ENCODE results near the gene TLN1.

The TLN1 gene

DNA sequence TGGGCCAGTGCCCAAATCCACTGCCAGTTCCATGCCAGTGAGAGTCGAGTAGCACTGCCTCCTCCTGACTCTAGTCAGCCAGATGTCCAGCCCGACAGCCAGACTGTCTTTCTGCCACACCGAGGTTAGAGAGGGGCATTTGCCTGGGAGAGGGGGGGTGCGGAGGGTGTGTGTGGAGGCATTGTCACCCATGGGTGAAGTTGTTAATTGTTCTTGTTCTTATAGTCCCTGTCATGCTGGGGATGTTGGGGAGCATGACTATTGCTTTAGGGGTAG, 18.2 kb upstream of the TLN1 start:
- no peak for DNase-seq (ENCODE audit: low read depth)

DNA sequence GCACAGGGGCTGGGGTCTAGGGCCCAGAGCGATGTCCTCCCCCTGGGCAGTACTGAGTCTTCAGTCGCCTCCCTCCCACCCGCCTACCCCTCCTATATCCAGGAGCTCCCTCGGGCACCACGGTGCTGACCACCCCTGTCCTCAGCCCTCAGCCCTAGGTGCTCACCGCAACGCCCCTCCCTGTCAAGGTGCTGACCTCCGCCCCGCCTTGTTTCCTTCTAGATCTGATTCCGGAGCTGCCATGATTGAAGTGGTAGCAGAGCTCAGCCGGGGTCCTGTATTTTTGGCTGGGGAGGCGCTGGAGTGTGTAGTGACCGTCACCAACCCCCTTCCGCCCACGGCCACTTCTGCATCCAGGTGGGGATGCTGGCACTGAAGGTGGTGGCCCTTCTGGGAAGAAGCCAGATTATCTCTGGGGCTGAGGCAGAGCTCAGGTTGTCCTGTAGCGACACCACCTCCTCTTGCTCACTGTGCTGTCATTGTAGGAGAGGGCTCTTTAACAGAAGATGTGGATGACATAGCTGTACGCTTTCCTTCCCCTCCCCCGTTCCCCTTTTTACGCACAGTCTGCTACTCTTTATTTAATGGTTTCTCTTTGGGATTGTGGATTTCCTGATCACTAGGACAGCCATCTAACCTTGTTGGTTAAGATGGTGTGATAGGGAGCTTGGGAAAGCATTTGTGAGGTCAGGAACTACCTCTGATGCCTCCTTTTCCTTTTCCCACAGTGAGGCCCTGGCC, 17.7 kb upstream of the TLN1 start:
- peak; percentile 22 for DNase-seq (ENCODE audit: low read depth)

DNA sequence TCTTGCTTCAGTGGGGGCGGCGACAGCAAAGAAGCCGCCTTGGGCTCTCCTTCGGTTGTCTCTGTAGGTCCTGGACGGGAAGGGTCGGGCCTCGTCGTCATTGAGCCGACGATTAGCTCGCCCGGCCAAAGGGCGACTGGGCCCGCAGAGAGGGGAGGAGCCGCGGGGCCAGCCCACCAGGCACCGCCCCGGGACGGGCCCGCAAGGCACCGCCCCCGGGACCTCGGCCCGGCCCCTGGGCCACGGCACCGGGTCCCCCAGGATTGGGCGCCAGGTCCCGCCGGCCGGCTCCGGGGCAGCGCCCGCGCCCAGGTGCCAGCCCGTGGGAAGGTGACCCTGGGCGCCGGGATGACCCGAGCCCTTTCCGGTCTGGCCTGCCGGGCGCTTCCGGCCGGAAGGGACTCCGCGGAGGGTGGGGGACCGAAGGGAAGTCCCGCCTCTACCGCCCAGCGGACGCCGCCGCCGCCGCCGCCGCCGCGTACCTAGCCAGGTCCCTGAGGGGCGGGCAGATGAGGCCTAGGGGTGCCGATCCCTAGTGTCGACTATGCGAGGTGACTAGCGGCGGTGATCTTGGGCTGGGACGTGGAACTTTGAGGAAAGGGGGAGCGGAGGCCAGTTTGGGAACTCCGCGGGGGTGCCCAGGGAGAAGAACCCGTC, 17.0 kb upstream of the TLN1 start, which contains the start of the genes GBA2 and RGP1:
Gene GBA2, minus strand, starts transcription at position 371 of the 657 bp plus-strand sequence. CDS start 524 bp downstream, outside the sequence.
Gene RGP1, plus strand, starts transcription at position 430 of the 657 bp plus-strand sequence. CDS start 469 bp downstream, outside the sequence.
- peak; percentile 72 for DNase-seq (ENCODE audit: low read depth)

DNA sequence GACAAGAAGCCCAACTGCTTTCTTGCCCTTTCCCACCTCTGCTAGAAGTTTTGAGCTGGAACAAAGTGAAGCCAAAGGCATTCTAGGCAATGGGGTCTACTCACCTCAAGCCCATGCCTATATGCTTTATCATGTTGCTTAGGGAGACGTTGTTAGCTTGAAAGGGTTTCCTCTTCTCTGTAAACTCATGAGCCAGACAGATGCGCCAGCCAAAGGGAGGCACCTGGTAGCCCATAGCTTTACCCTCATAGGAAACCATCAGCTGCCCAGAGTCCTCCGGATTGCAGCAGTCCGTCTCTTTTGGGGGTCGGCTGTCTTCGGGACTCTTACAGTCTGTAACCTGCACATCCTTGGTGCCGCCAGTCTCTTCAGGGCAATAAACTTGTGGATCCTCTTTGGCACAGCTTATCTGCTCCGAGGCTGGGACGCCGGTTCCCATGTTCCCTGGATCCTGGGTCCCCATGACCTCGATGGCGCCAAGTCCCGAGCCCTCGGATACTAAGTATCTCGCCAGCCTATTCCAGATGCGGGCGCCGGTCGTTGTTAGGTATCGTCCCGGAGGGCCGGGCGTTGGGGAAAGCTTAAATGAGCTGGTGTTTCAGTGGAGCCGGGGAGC, 16.4 kb upstream of the TLN1 start:
- DNase-seq (ENCODE audit: low read depth) = no peak

DNA sequence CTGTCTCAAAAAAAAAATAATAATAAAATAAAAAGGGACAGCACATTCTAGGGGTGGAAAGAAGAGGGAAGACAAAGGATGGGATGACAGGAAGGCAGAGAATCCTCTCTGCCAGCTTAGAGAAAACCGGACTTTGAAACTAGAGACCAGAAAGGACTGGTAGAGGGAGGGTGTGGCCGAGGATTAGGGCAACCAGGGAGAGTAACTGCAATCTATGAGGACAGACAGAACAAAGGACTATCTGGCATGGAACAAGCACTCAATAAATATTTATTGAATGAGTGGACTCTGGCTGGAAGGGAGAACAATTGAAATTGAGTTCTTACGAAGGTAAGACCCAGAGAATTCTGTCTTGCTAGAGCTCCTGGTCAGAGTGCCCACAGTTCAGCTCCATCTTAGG, 14.6 kb upstream of the TLN1 start:
- DNase-seq (ENCODE audit: low read depth) = no peak

DNA sequence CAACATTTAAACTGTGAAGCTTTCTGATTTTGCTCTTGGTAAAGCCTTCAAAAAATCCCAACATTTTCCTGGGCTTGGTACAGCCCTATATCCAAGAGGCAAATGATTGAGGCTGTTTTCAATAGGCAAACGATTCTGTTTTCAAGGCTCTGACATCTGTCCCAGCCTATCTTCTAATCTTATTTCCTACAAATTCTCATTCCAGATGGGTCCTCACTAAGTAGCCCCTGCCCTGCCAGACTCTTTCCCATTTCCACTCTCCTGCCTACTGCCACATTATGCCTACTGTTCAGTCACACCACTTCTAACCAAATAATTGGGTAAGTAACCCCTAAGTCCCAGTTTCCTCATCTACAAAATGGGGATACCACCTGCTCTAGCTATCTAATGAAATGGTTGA, 13.6 kb upstream of the TLN1 start:
- DNase-seq (ENCODE audit: low read depth) = no peak

DNA sequence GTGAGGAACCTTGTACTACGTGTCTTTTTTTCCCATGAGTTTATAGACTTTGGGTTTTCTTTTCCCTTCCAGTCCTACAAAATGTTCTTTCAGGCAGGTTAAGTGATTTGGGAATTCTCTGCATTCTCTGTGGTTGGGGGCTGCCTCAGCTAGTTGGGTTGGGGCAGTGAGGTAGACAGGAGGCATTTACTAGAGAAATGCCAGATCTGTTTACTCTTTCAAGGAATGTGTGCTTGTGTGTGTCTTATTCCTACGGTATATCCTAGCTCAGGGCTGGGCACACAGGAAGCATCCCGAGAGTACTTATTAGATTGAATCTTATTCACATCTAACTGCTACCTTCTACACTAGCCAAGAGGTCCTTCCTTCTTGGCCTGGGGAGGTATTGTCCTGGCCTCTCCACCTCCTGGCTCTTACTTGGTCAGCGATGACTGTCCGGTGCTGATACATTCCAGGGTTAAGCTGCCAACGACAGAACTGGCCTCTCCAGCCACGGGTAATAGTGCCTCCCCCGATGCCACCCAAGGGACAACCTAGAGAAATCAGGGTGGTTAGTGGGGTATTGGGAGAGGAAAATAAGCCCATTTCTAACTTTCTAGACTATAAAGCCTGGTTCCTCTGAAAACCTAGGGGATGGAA, 12.0 kb upstream of the TLN1 start:
- no peak for DNase-seq (ENCODE audit: low read depth)

DNA sequence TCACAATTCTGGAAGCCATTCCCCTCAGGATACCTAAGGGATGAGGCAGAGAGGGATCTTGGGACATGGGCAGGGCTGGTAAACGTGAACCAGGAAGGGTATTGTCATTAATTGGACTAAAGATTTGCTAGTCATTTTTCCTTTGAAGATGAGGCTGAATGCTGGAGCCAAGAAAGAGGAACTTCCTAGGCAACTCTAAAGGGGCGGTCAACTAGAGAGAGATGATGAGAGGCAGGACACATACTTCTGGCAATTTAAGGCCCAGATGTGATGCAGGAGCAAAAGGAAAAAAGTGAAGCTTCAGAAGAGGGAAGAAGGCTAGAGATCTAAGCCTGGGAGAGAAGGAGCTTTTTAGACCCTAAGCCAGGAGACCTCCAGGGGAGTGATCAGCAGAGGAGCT, 11.5 kb upstream of the TLN1 start:
- DNase-seq (ENCODE audit: low read depth) = no peak

DNA sequence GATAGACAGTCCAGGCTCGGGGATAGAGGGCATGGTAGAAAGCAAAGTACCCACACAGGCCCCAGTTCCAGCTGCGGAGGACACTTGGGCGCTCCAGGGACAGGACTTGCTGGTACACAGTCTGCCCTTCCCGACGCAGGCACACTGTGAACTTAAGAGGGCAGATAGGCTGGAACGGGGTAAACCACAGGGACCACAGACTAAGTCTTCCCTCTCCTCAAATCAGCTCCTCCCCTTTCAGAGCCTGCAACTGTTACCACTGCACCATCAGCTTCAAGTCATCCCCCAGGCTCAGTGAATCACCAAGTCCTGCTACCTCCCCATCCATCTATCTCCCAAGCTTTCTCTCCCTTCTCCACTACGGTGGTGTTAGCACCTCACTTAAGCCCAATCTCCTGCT, 9.7 kb upstream of the TLN1 start:
- DNase-seq (ENCODE audit: low read depth) = no peak

DNA sequence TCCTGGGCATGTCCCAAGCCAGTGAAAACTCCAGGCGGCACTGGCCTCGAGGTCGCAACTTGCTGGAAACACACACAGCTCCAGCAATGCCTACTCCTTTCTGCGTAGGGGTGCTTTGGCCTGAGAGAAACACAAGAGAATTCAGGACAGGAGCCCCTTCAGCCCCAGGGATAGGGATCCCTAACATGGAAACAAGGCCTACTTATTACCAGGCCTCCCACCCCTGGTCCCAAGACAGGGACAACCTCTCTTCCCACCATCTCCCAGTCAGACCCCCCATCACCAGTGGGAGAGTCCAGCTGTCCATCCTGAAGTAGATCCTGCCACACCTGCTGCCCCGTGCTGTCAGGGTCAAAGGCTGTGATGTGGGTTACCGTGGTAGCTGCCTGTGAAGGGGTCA, 8.2 kb upstream of the TLN1 start:
- no peak for DNase-seq (ENCODE audit: low read depth)

DNA sequence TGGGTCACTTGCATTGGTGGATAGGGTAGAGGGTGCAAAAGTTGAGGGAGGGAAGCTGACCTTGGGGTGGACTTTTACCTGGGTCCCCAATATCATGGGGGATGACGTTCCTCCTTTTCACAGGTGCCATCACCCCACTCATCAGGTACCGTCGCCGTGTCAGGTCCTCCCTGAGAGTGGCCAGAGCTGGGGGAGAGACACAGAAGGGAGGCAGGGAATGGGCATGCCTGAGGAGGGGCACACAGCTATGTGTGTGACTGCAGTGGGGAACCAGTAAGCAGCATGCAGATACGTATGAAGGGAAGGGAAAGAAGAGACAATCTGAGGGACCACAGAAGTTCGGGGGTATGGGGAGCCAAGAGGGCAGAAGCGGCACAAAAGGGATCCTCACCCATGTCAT, 6.9 kb upstream of the TLN1 start:
- DNase-seq (ENCODE audit: low read depth) = no peak

DNA sequence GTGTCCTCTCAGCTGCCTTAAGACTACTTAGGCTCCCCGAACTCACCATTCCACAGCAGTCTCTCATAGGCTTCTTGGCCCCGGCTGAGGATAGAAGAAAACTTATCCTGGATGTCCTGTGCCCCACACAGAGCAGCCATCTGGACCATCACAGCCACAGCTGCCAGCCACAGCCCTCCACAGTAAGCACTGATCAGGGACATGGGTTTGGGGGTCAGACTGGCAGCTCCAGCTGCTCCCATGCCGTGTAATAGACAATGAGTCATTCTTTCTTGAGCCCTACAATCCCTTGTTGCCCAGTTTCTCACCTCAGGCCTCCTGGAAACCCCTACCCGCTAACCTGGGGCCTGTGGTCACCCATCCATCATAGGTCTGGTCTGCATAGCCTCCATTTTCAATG, 6.2 kb upstream of the TLN1 start:
- no peak for DNase-seq (ENCODE audit: low read depth)

DNA sequence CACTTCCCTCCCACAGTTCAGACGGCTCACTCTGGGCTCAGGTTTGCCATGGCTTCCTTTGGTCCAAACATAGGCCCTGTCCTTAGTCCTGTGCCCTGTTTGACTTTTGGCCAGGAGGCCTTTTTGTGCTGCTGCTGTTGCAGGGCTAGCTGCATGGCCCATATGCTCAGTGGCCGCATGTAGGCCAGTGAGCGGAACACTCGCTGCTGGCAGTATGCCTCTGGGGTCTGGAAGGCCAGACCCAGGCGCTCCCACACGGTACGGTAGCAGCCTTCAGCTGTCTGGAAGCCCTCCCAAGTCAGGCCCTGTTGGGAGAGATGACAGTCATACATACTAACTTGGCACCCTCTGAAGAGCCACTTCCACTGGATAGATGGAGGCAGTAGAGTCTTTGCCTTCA, 5.1 kb upstream of the TLN1 start:
- DNase-seq (ENCODE audit: low read depth) = no peak

DNA sequence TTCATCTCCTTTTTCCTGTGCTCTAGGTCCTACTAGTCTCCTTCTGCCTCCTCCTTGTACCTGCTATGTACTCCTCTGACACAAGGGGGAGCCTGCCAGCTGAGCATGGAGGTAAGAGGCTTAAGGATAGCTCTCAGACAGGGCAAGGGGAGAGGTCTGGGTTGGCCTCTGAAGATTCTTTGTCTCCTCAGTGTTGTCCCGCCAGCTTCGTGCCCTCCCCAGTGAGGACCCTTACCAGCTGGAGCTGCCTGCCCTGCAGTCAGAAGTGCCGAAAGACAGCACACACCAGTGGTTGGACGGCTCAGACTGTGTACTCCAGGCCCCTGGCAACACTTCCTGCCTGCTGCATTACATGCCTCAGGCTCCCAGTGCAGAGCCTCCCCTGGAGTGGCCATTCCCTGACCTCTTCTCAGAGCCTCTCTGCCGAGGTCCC, 4.2 kb upstream of the TLN1 start:
- peak; percentile 34 for DNase-seq (ENCODE audit: low read depth)

DNA sequence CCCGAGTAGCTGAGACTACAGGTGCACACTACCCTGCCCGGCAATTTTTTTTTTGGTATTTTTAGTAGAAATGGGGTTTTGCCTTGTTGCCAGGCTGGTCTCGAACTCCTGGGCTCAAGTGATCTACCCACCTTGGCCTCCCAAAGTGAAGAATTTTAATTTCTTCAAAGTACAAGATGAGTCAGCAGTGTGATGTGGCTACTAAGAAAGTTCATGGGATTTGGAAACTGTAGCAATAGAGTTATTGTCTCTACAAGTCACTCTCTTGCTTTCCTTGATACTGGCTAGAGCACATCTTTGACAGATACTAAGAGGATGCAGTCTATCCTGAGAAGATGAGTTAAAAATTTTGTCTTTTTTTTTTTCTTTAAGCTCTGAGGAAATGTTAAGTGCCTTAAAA, 2.1 kb upstream of the TLN1 start:
- no peak for DNase-seq (ENCODE audit: low read depth)

DNA sequence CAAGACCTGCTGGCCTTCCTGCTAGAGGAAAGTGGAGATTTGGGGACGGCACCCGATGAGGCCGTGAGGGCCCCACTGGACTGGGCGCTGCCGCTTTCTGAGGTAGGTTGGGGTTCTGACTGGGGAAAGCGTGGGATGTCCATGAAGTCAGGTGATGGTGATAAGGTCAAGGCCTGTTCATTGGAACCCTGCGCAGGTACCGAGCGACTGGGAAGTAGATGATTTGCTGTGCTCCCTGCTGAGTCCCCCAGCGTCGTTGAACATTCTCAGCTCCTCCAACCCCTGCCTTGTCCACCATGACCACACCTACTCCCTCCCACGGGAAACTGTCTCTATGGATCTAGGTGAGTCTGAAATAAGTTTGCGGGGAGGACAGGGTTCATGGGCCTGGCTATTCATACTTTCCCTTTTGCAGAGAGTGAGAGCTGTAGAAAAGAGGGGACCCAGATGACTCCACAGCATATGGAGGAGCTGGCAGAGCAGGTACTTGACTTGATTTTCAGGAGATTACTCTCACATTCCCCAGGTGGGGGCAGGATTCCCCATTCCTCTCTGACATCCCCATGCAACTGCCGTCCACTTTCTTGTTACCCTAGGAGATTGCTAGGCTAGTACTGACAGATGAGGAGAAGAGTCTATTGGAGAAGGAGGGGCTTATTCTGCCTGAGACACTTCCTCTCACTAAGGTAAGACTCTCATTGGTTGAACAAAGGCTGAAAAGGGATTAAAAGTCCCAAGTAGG, 976 bp upstream of the TLN1 start:
- peak; percentile 18 for DNase-seq (ENCODE audit: low read depth)

DNA sequence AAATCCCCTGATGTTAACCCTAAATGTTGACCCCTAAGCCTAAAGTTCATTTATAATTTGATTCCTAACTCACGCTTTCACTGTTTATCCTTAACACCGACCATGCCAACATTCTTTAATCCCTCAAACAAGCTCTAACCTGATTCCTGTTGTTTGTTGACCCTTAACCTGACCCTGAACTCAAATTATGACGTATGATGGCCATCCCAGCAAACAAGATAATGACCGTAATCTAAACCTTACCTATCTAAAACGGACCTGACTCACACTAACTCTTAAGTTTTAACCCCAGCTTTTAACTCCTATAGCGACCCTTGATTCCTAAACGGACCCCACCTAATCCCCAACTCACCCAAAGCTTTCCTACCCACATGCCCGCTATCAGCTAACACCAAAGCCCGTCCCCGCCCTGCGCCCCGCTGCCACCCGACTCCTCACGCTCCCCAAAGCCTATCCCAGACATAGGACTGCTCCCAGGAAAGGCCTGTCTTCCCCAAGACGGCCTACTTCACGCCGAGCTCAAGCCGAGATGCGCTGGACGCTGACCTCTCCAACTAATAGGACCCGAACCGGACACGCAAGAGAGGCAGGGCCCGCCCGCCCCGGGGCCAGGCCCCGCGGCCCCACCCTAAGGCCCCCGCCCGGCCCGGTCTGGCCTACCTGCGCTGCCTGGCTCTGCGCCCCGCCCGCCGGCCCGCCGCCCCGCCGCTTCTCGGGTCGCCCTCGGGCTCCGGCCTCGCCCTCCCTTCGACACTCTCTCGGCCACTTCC, 395 bp downstream of the TLN1 start:
- no peak for DNase-seq (ENCODE audit: low read depth)

DNA sequence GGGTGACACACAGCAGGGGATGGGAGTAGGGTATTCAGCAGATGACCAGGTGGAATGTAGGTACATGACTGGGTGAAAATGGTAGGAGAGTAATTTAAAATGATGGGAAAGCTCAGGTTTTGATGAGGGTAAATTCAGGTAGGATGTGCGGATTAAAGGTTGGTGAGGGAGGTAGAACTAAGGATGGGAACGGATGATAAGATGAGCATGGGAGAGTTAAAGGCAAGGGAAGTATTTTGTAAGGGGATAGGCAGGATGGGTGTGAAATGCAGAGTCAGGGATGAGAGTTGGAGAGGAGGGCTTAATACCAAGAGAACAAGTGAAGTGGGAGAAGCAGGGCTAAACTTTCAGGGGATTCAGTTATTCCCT, 1.5 kb downstream of the TLN1 start:
- no peak for DNase-seq (ENCODE audit: low read depth)

DNA sequence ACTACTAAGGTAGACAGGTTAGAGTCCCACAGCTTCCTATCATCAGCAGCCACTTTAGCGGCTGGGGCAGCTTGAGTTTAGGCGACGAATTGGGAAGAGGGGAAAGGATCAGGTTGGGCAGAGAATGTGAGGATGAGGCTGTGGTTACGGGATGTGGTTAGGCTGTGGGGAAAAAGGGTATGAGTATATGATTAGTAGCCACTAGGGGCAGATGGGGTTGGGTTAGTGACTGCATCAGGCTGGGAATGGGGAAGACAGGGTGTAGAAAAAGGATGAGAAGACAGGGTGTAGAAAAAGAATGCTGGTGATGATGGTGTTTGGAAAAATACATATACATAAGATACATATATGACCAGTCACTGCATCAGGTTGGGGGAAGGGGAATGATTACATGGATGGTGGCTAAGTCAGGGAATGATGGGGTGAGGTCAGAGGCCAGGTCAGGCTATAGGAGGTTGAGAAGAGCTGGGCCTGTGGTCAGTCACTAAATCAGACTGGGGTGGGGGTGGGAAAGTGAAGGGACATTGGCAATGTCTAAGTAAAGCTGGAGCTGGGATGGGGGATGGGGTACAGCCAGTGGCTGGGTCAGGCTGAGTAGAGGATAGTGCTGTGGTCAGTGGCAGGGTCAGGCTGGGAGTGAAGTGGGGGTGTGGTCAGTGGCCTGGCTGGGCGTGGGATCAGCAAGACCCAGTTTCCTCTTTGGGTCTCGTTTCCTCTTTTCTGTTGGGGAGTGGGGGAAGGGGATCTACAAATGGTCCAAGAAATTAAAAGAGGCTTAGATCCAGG, 2.1 kb downstream of the TLN1 start:
- no peak for DNase-seq (ENCODE audit: low read depth)

DNA sequence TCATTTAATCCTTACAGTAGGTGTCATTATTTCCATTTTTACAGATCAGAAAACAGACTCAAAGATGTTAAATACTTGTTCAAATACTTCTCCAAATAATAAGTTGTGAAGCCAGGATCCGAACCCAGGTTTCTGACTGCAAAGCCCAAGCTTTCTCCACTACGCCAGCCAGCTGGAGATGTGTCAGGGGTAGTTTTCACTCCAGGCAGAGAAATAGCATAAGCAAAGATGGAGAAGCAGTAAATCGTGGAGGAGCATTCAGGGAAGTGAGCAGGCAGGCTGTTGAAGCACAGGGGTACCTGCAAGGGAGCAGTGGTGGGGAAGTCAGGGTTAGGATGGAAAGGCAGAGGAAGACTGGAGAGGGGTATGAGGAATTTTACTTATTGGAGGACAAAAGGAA, 2.9 kb downstream of the TLN1 start:
- DNase-seq (ENCODE audit: low read depth) = no peak
